Measurements from ENCODE around the gene RRBP1. TPM values are rescaled to one million over a fixed set of nuclear protein-coding genes. Genes with fewer than 3 reads are reported as not detected.

RRBP1 gene
- total RNA-seq, 2 experiments from 2014 or later, result 21.1 to 24.9 TPM

DNA sequence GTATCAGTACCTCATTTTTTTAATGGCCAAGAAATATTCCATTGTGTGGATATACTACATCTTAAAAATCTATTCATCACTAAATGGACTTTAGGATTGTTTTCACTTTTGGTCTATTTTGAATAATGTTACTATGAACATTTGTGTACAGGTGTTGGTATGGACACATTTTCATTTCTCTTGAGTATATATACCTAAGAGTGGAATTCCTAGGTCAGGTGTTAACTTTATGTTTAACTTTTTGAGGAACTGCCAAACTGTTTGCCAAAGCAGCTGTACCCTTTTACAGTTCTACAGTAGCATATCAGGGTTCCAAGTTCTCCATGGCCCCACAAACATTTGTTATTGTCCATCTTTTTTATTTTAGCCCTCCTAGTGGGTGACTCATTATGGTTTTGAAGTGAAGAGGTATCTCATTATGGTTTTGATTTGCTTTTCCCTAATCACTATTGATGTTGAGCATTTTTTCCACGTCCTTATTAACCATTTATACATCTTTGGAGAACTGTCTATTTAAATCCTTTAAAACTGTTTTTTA lies 84.0 kb downstream of the RRBP1 start:
- no peak for ATAC-seq
- no peak overlapping the region for H3K27ac Mint-ChIP-seq
- peaks cover 23% of the 10 kb centered on the region for H3K36me3 Mint-ChIP-seq (ENCODE audit: low read depth)
- H3K9me3 Mint-ChIP-seq (ENCODE audit: low read depth), result peaks cover 4% of the 10 kb centered on the region
- no peak for DNase-seq
- intact Hi-C loops (cut with DNase I, micrococcal nuclease), result no loop called here
- no peaks in the 10 kb centered on the region for H3K27me3 Mint-ChIP-seq
- no peak overlapping the region for H3K4me3 Mint-ChIP-seq
- CTCF ChIA-PET, result no interaction called here
- POLR2A ChIA-PET, result no interaction called here
- peaks cover 25% of the 10 kb centered on the region for H3K4me1 Mint-ChIP-seq

DNA sequence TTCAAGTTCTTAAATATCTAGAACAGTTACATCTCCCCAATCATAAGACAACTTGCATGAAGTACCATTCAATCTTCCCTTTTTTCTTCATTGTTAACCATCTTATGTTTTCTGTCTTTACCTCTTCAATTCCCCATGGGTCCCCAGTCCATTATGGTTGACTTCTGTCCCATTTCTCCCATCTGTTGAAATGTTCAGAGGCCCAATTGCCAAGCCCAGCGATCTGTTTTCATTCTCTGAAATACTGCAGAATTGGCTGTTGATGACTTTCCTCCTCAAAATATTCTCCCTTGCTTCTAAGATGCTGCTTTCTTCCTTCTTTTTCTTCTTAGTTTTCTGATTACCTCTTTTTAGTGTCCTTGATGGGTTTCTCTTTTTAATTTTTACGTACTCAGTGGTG lies 86.2 kb downstream of the RRBP1 start:
- POLR2A ChIA-PET, result no interaction called here
- H3K4me3 Mint-ChIP-seq, result no peak overlapping the region
- ATAC-seq, result no peak
- no peak for DNase-seq
- intact Hi-C loops (cut with DNase I, micrococcal nuclease), result no loop called here
- H3K9me3 Mint-ChIP-seq (ENCODE audit: low read depth), result peaks cover 4% of the 10 kb centered on the region
- H3K4me1 Mint-ChIP-seq, result peaks cover 29% of the 10 kb centered on the region
- H3K36me3 Mint-ChIP-seq (ENCODE audit: low read depth), result peaks cover 21% of the 10 kb centered on the region
- H3K27ac Mint-ChIP-seq, result no peak overlapping the region
- CTCF ChIA-PET, result no interaction called here
- H3K27me3 Mint-ChIP-seq, result no peaks in the 10 kb centered on the region

DNA sequence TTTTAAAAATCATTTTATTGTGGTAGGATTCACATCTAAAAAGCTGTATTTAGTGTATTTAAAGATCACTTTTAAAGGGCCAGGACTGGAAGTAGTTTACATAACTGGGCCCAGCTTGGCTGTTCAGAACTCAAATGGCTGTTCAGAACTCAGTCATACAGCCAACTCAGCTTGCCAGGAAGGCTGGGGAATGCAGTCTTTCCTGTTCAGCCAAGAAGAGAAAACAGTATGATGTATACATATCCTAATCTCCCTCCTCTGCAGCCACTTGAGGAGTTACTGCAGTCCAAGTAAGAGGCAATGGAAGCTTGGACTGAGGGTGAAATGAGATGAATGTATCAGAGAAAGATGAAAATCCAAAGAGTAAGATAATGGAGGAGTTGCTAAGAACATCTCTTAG lies 87.6 kb downstream of the RRBP1 start:
- H3K27ac Mint-ChIP-seq, result no peak overlapping the region
- no peak for ATAC-seq
- H3K4me3 Mint-ChIP-seq, result no peak overlapping the region
- ChIA-PET POLR2A (interaction anchor here (0.6 kb wide), 1 partner anchor 21 kb away, joined by 3 read pairs; no protein-coding TSS in a partner anchor), CTCF (interaction anchor here (0.6 to 2.7 kb wide), 6 partner anchors 12 to 735 kb away, joined by 3 to 10 read pairs (median 3); no protein-coding TSS in a partner anchor)
- intact Hi-C loops (cut with DNase I, micrococcal nuclease), result no loop called here
- peaks cover 19% of the 10 kb centered on the region for H3K36me3 Mint-ChIP-seq (ENCODE audit: low read depth)
- peaks cover 33% of the 10 kb centered on the region for H3K4me1 Mint-ChIP-seq
- H3K9me3 Mint-ChIP-seq (ENCODE audit: low read depth), result peaks cover 4% of the 10 kb centered on the region
- H3K27me3 Mint-ChIP-seq, result no peaks in the 10 kb centered on the region
- DNase-seq, result no peak

DNA sequence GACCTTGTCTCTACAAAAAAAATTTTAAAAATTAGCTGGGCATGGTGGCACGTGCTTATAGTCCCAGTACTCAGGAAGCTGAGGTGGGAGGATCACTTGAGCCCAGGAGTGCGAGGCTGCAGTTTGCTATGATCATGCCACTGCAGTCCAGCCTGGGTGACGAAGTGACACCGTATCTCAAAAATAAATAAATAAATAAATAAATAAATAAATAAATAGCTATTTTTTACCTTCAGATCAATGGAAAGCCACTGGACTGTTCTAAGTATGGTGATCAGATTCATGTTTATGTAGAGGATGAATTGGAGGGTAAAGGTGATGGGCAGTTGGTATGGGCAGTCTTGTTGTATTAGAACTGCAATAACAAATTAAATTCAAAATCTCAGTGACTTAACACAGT lies 88.1 kb downstream of the RRBP1 start:
- peaks cover 4% of the 10 kb centered on the region for H3K9me3 Mint-ChIP-seq (ENCODE audit: low read depth)
- H3K36me3 Mint-ChIP-seq (ENCODE audit: low read depth), result peaks cover 18% of the 10 kb centered on the region
- H3K27me3 Mint-ChIP-seq, result no peaks in the 10 kb centered on the region
- H3K27ac Mint-ChIP-seq, result no peak overlapping the region
- H3K4me3 Mint-ChIP-seq, result no peak overlapping the region
- ATAC-seq (no peak), DNase-seq (no peak)
- ChIA-PET POLR2A (interaction anchor here (0.6 kb wide), 1 partner anchor 21 kb away, joined by 3 read pairs; no protein-coding TSS in a partner anchor), CTCF (interaction anchor here (2.7 kb wide), 1 partner anchor 13 kb away, joined by 10 read pairs; no protein-coding TSS in a partner anchor)
- peaks cover 33% of the 10 kb centered on the region for H3K4me1 Mint-ChIP-seq
- intact Hi-C loops (cut with DNase I, micrococcal nuclease), result no loop called here

DNA sequence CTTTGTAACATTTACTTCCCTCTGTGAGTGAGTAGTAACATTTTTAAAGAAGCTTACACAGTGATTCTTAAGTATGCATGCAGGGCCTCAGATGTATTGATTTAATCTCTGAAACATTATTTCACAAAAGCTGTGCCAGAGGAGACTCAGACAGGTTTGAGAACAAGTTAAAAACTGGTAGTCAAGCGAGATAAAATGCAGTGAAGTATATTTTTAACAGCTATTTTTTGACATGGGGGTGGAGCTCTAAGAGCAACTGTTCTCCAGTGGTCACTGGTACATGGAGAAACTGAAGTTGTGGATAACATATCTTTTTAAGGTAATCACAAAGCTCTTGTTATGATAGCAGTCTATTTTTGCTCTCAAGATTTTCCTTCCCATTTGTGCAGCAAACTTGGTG lies 91.8 kb downstream of the RRBP1 start:
- H3K9me3 Mint-ChIP-seq (ENCODE audit: low read depth), result no peaks in the 10 kb centered on the region
- H3K27ac Mint-ChIP-seq, result no peak overlapping the region
- intact Hi-C loops (cut with DNase I, micrococcal nuclease), result no loop called here
- ChIA-PET CTCF (interaction anchor here (0.7 to 1.8 kb wide), 3 partner anchors 9 to 92 kb away, joined by 3 to 6 read pairs (median 4); no protein-coding TSS in a partner anchor), POLR2A (no interaction called here)
- peaks cover 17% of the 10 kb centered on the region for H3K36me3 Mint-ChIP-seq (ENCODE audit: low read depth)
- H3K4me3 Mint-ChIP-seq, result no peak overlapping the region
- H3K4me1 Mint-ChIP-seq, result peaks cover 31% of the 10 kb centered on the region
- DNase-seq, result no peak
- ATAC-seq, result no peak
- no peaks in the 10 kb centered on the region for H3K27me3 Mint-ChIP-seq

DNA sequence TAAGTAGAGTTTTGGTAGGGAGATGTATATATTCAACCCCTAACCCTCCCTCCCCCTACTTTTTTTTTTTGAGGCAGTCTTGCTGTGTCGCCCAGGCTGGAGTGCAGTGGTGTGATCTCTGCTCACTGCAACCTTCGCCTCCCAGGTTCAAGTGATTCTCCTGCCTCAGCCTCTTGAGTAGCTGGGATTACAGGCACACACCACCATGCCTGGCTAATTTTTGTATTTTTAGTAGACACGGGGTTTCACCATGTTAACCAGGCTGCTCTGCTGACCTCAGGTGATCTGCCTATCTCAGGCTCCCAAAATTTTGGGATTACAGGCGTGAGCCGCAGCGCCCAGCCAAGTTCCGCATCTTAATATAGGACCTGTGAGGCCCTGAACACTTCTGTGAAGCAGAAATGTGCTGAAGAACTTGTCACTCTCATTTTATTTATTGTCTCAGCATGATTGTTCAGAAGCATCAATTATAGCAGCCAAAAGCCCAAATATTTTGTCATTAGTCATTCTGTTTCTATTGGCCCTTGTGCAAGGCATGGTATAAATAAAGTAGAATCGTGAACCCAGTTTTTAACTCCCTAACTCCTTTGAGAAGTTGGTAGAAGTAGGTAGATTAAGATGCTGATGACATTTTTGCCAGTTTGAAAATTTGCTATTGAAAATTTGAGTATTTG lies 92.7 kb downstream of the RRBP1 start:
- ChIA-PET CTCF (interaction anchor here (1.4 to 1.8 kb wide), 2 partner anchors 8 to 93 kb away, joined by 4 to 6 read pairs; no protein-coding TSS in a partner anchor), POLR2A (no interaction called here)
- ATAC-seq (no peak), DNase-seq (no peak)
- H3K4me3 Mint-ChIP-seq, result no peak overlapping the region
- H3K36me3 Mint-ChIP-seq (ENCODE audit: low read depth), result peaks cover 14% of the 10 kb centered on the region
- H3K27me3 Mint-ChIP-seq, result no peaks in the 10 kb centered on the region
- no peak overlapping the region for H3K27ac Mint-ChIP-seq
- intact Hi-C loops (cut with DNase I, micrococcal nuclease), result no loop called here
- H3K9me3 Mint-ChIP-seq (ENCODE audit: low read depth), result no peaks in the 10 kb centered on the region
- peaks cover 28% of the 10 kb centered on the region for H3K4me1 Mint-ChIP-seq

DNA sequence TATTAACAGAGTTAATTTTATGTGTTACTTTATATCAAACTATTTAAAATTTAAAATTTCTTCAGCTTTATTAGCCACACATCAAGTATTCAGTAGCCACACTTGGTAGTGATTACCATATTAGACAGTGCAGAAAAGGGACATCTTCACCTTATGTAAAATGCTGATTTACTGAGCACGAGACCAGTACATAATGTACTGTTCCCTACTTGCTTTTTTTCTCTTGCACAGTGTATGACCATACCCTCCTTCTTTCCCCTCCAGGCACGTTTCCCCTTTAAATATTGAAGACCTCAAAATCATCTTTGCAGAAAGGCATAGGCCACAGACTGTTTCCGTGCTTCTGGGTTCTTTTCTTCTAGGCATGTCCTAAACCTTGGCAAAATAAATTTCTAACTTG lies 94.2 kb downstream of the RRBP1 start:
- no peak for DNase-seq
- ChIA-PET POLR2A (no interaction called here), CTCF (no interaction called here)
- intact Hi-C loops (cut with DNase I, micrococcal nuclease), result no loop called here
- peaks cover 14% of the 10 kb centered on the region for H3K36me3 Mint-ChIP-seq (ENCODE audit: low read depth)
- peaks cover 23% of the 10 kb centered on the region for H3K4me1 Mint-ChIP-seq
- H3K9me3 Mint-ChIP-seq (ENCODE audit: low read depth), result no peaks in the 10 kb centered on the region
- ATAC-seq, result no peak
- no peaks in the 10 kb centered on the region for H3K27me3 Mint-ChIP-seq
- no peak overlapping the region for H3K4me3 Mint-ChIP-seq
- no peak overlapping the region for H3K27ac Mint-ChIP-seq

DNA sequence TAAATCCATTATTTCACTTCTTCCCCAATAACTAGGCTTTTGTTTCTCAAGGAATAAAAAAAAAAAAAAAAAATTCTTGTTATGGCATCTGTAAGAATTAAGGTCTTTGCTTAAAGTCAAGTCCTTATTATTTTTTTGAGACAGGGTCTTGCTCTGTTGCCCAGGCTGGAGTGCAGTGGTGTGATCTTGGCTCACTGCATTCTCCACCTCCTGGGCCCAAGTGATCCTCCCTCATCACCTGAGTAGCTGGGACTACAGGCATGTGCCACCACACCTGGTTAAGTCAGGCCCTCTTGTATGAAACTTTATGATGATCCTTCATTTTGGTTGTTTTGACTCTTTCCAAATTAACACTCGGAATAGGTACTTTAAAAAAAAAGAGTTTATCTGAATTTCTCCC lies 94.9 kb downstream of the RRBP1 start:
- Mint-ChIP-seq H3K27me3 (no peaks in the 10 kb centered on the region), H3K9me3 (ENCODE audit: low read depth) (no peaks in the 10 kb centered on the region), H3K4me1 (peaks cover 25% of the 10 kb centered on the region), H3K36me3 (ENCODE audit: low read depth) (peaks cover 12% of the 10 kb centered on the region), H3K4me3 (no peak overlapping the region), H3K27ac (no peak overlapping the region)
- ATAC-seq (no peak), DNase-seq (no peak)
- intact Hi-C loops (cut with DNase I, micrococcal nuclease), result no loop called here
- ChIA-PET POLR2A (no interaction called here), CTCF (no interaction called here)

DNA sequence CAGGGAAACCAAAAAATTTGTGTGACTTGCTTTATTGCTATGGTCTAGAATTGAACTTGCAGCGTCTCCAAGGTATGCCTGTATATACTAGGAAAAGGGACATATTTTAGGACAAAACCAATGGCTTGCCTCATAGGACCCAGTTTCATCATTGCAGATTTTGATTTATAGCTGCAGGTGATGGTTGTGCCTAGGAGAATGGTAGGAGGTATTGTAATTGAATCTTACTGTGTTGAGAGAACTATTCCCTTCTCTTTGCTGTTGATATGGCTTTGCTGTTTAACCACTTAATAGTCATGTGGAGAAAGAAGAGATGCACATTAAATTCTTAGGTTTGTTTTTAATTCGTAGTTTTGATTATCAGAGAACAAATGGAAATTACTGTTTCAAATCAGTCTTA lies 95.8 kb downstream of the RRBP1 start:
- Mint-ChIP-seq H3K4me3 (no peak overlapping the region), H3K36me3 (ENCODE audit: low read depth) (peaks cover 9% of the 10 kb centered on the region), H3K9me3 (ENCODE audit: low read depth) (no peaks in the 10 kb centered on the region), H3K4me1 (peaks cover 25% of the 10 kb centered on the region), H3K27ac (no peak overlapping the region), H3K27me3 (no peaks in the 10 kb centered on the region)
- DNase-seq (no peak), ATAC-seq (no peak)
- ChIA-PET CTCF (interaction anchor here (0.7 to 0.8 kb wide), 2 partner anchors 18 to 65 kb away, joined by 3 read pairs; no protein-coding TSS in a partner anchor), POLR2A (no interaction called here)
- intact Hi-C loops (cut with DNase I, micrococcal nuclease), result no loop called here

DNA sequence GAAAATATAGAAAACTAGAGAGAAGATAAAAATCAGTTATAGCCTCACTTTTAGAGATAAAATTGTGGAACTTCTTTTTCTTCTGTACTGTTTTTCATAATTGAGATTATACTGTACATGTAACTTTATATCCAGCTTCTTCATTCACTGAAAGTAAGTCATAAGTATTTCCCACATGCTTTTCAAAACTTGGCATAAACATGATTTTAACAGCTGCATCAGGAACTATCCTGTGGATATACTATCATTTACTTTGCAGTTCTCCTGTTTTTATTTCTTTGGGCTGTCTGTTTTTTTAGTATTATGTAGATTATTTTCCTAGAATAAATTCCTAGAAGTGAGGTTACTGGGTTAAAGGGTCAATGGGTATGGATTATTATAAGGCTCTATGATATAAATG lies 97.4 kb downstream of the RRBP1 start:
- H3K36me3 Mint-ChIP-seq (ENCODE audit: low read depth), result peaks cover 10% of the 10 kb centered on the region
- no peaks in the 10 kb centered on the region for H3K9me3 Mint-ChIP-seq (ENCODE audit: low read depth)
- no peak overlapping the region for H3K4me3 Mint-ChIP-seq
- POLR2A ChIA-PET, result no interaction called here
- peaks cover 30% of the 10 kb centered on the region for H3K4me1 Mint-ChIP-seq
- DNase-seq (no peak), ATAC-seq (no peak)
- H3K27ac Mint-ChIP-seq, result no peak overlapping the region
- intact Hi-C loops (cut with DNase I, micrococcal nuclease), result no loop called here
- CTCF ChIA-PET, result no interaction called here
- H3K27me3 Mint-ChIP-seq, result no peaks in the 10 kb centered on the region

DNA sequence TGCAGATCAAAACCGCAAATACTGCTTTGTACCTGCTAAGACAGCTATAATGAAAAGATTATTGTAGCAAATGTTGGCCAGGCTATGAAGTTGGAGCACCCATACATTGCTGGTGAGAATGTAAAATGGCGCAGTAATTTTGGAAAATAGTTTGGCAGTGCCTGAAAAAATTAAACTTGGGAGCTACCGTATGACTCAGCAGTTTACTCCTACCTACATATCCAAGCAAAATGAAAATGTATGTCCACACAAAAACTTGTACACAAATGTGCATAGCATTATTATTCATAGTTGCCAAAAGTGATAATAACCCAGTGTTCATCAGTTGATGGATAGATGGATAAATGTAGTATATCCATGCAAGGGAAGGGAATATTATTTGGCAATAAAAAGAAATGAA lies 98.9 kb downstream of the RRBP1 start:
- ChIA-PET POLR2A (no interaction called here), CTCF (interaction anchor here (0.6 to 1.6 kb wide), 3 partner anchors 9 to 65 kb away, joined by 3 to 8 read pairs (median 3); no protein-coding TSS in a partner anchor)
- DNase-seq, result no peak
- H3K4me3 Mint-ChIP-seq, result no peak overlapping the region
- peaks cover 9% of the 10 kb centered on the region for H3K36me3 Mint-ChIP-seq (ENCODE audit: low read depth)
- intact Hi-C loops (cut with DNase I, micrococcal nuclease), result no loop called here
- no peaks in the 10 kb centered on the region for H3K9me3 Mint-ChIP-seq (ENCODE audit: low read depth)
- H3K4me1 Mint-ChIP-seq, result peaks cover 35% of the 10 kb centered on the region
- no peaks in the 10 kb centered on the region for H3K27me3 Mint-ChIP-seq
- no peak overlapping the region for H3K27ac Mint-ChIP-seq
- ATAC-seq, result no peak

DNA sequence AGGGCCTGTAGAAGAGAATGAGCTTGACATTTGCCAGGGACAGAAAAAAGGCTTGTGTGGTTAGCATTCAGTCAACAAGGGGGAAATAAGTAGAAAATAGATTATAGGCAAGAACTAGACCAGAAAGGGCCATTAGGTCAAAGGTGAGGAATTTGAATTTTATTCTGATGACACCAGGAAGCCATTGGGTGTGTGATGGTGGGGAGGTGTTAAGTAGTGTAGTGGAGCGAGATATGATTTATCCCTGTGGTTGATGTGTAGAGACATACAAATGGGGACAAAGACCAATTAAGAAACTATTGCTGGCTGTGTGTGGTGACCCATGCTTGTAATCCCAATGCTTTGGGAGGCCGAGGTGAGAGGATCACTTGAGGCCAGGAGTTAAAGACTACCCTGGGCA lies 101.1 kb downstream of the RRBP1 start:
- H3K36me3 Mint-ChIP-seq (ENCODE audit: low read depth), result peaks cover 4% of the 10 kb centered on the region
- H3K4me1 Mint-ChIP-seq, result peaks cover 27% of the 10 kb centered on the region
- DNase-seq (no peak), ATAC-seq (no peak)
- no peaks in the 10 kb centered on the region for H3K9me3 Mint-ChIP-seq (ENCODE audit: low read depth)
- no peaks in the 10 kb centered on the region for H3K27me3 Mint-ChIP-seq
- ChIA-PET CTCF (interaction anchor here (0.6 to 2.3 kb wide), 4 partner anchors 9 to 474 kb away, joined by 3 to 6 read pairs (median 4); partner anchors contain the start of gene DSTN), POLR2A (interaction anchor here (0.6 kb wide), 1 partner anchor 27 kb away, joined by 5 read pairs; no protein-coding TSS in a partner anchor)
- H3K4me3 Mint-ChIP-seq, result no peak overlapping the region
- intact Hi-C loops (cut with DNase I, micrococcal nuclease), result no loop called here
- H3K27ac Mint-ChIP-seq, result no peak overlapping the region

Measured in activated CD4-positive, alpha-beta T cell treated with anti-CD3 and anti-CD28 coated beads for 36 hours (primary cell).